Epithelial cell of esophagus (primary cell): ENCODE results near the gene NR3C2.

Source experiments
- DNase-seq: peaks from one replicate; pipeline ENCODE4 v3.0.0; 2010; ENCODE audit warnings: low read depth
- H3K4me3 ChIP-seq: 2 replicates; pipeline ENCODE4 v1.5.1; 2011; ENCODE audit warnings: mild to moderate bottlenecking, low read length, control low read depth
- CTCF ChIP-seq: IDR thresholded peaks from 2 replicates; pipeline ENCODE4 v1.5.1; 2011; ENCODE audit warnings: low read depth, mild to moderate bottlenecking, low read length, control low read depth, inconsistent platforms; ENCODE audit not compliant: insufficient read depth; ENCODE audit errors: missing control alignments

NR3C2 gene

GRCh38 chr4:148452970-148453369, 10.8 kb upstream of the NR3C2 start:
- H3K4me3 ChIP-seq: no peak overlapping the region
- TF ChIP-seq CTCF: no peak
- no peak for DNase-seq

GRCh38 chr4:148449921-148450320, 7.7 kb upstream of the NR3C2 start:
- H3K4me3 ChIP-seq: no peak overlapping the region
- TF ChIP-seq CTCF: no peak
- DNase-seq: no peak

- DNase-seq: no peak
- TF ChIP-seq CTCF: no peak
- no peak overlapping the region for H3K4me3 ChIP-seq
Observed at GRCh38 chr4:148448141-148448540, 5.9 kb upstream of the NR3C2 start.

- no peak overlapping the region for H3K4me3 ChIP-seq
- TF ChIP-seq CTCF: no peak
- DNase-seq: peak; percentile 9
Observed at GRCh38 chr4:148447681-148448080, 5.5 kb upstream of the NR3C2 start.

GRCh38 chr4:148445860-148446330, 3.7 kb upstream of the NR3C2 start:
- no peak for DNase-seq
- peak overlapping the region; percentile 1 for H3K4me3 ChIP-seq
- TF ChIP-seq CTCF: no peak

- peak overlapping the region; percentile 31 for H3K4me3 ChIP-seq
- TF ChIP-seq CTCF: no peak
- no peak for DNase-seq
Observed at GRCh38 chr4:148445071-148445859, 3.1 kb upstream of the NR3C2 start.
